Measurements from ENCODE around the gene CAMKMT.

CAMKMT gene

GRCh38 chr2:44799105-44799504 is 437.4 kb downstream of the CAMKMT start:
- ATAC-seq (ENCODE audit: low read depth): no peak
- Histone ChIP-seq H3K27ac (ENCODE audit: poor library complexity, severe bottlenecking) (no peak overlapping the region), H3K4me3 (ENCODE audit: severe bottlenecking) (no peak overlapping the region), H3K4me1 (ENCODE audit: insufficient read depth, poor library complexity, severe bottlenecking) (no peaks in the 10 kb centered on the region), H3K36me3 (ENCODE audit: low read depth) (no peaks in the 10 kb centered on the region), H3K9me3 (ENCODE audit: severe bottlenecking) (no peaks in the 10 kb centered on the region), H3K27me3 (ENCODE audit: insufficient read depth, poor library complexity, severe bottlenecking) (peaks cover 52% of the 10 kb centered on the region)
- DNase-seq (ENCODE audit: low spot score): no peak
- no peak for TF ChIP-seq CTCF (IDR thresholded peaks at IDR 0.05; ENCODE audit: poor library complexity, severe bottlenecking)

GRCh38 chr2:44799754-44800153 is 438.0 kb downstream of the CAMKMT start:
- DNase-seq (ENCODE audit: low spot score) (no peak), ATAC-seq (ENCODE audit: low read depth) (no peak)
- Histone ChIP-seq H3K4me3 (ENCODE audit: severe bottlenecking) (no peak overlapping the region), H3K36me3 (ENCODE audit: low read depth) (no peaks in the 10 kb centered on the region), H3K4me1 (ENCODE audit: insufficient read depth, poor library complexity, severe bottlenecking) (no peaks in the 10 kb centered on the region), H3K27ac (ENCODE audit: poor library complexity, severe bottlenecking) (no peak overlapping the region), H3K9me3 (ENCODE audit: severe bottlenecking) (no peaks in the 10 kb centered on the region), H3K27me3 (ENCODE audit: insufficient read depth, poor library complexity, severe bottlenecking) (peaks cover 58% of the 10 kb centered on the region)
- TF ChIP-seq CTCF (IDR thresholded peaks at IDR 0.05; ENCODE audit: poor library complexity, severe bottlenecking): no peak

GRCh38 chr2:44801289-44801840 is 439.6 kb downstream of the CAMKMT start:
- no peaks in the 10 kb centered on the region for H3K36me3 ChIP-seq (ENCODE audit: low read depth)
- ATAC-seq (ENCODE audit: low read depth) (no peak), DNase-seq (ENCODE audit: low spot score) (no peak)
- H3K4me1 ChIP-seq (ENCODE audit: insufficient read depth, poor library complexity, severe bottlenecking): no peaks in the 10 kb centered on the region
- no peak for TF ChIP-seq CTCF (IDR thresholded peaks at IDR 0.05; ENCODE audit: poor library complexity, severe bottlenecking)
- no peak overlapping the region for H3K27ac ChIP-seq (ENCODE audit: poor library complexity, severe bottlenecking)
- H3K9me3 ChIP-seq (ENCODE audit: severe bottlenecking): no peaks in the 10 kb centered on the region
- no peak overlapping the region for H3K4me3 ChIP-seq (ENCODE audit: severe bottlenecking)
- H3K27me3 ChIP-seq (ENCODE audit: insufficient read depth, poor library complexity, severe bottlenecking): peaks cover 75% of the 10 kb centered on the region

- Histone ChIP-seq H3K36me3 (ENCODE audit: low read depth) (no peaks in the 10 kb centered on the region), H3K27ac (ENCODE audit: poor library complexity, severe bottlenecking) (no peak overlapping the region), H3K9me3 (ENCODE audit: severe bottlenecking) (no peaks in the 10 kb centered on the region), H3K4me3 (ENCODE audit: severe bottlenecking) (no peak overlapping the region), H3K4me1 (ENCODE audit: insufficient read depth, poor library complexity, severe bottlenecking) (no peaks in the 10 kb centered on the region), H3K27me3 (ENCODE audit: insufficient read depth, poor library complexity, severe bottlenecking) (peaks cover 81% of the 10 kb centered on the region)
- TF ChIP-seq CTCF (IDR thresholded peaks at IDR 0.05; ENCODE audit: poor library complexity, severe bottlenecking): no peak
- DNase-seq (ENCODE audit: low spot score) (no peak), ATAC-seq (ENCODE audit: low read depth) (no peak)
These were observed 440.4 kb downstream of the CAMKMT start for GRCh38 chr2:44801841-44802776.

Data from RWPE2 (cell line).